Mesenchymal stem cell (in vitro differentiated cells and primary cell): ENCODE measurements around the gene IBTK.

Source experiments
- DNase-seq: peaks from one replicate; pipeline ENCODE4 v3.0.0-alpha.2; 2013
- H2AFZ ChIP-seq: one replicate; pipeline ENCODE4 v1.6.1; 2013; ENCODE audit warnings: low read depth, mild to moderate bottlenecking, control low read depth, inconsistent platforms, low read length, moderate library complexity
- H2AK5ac ChIP-seq: 2 replicates; pipeline ENCODE4 v1.6.1; 2013; ENCODE audit warnings: low read length, moderate library complexity, mild to moderate bottlenecking, inconsistent platforms; ENCODE audit not compliant: severe bottlenecking
- H2BK120ac ChIP-seq: one replicate; pipeline ENCODE4 v1.6.1; 2013; ENCODE audit warnings: low read depth, mild to moderate bottlenecking, inconsistent platforms, low read length, moderate library complexity
- H2BK12ac ChIP-seq, 2 experiments: one replicate each; pipeline ENCODE4 v1.6.1; 2013; ENCODE audit warnings: inconsistent platforms in 2 of 2, low read length in 2 of 2, mild to moderate bottlenecking in 2 of 2, moderate library complexity in 2 of 2, control low read depth in 1 of 2
- H2BK15ac ChIP-seq: one replicate; pipeline ENCODE4 v1.6.1; 2013; ENCODE audit warnings: mild to moderate bottlenecking, low read depth, inconsistent platforms; ENCODE audit not compliant: poor library complexity, severe bottlenecking
- H2BK5ac ChIP-seq: 2 replicates; pipeline ENCODE4 v1.6.1; 2013; ENCODE audit warnings: low read depth, mild to moderate bottlenecking, low read length, control low read depth, inconsistent platforms; ENCODE audit not compliant: poor library complexity, severe bottlenecking
- H3K14ac ChIP-seq, 2 experiments: one replicate each; pipeline ENCODE4 v1.6.1; 2013; ENCODE audit warnings: inconsistent platforms in 2 of 2, low read length in 2 of 2, control low read depth in 1 of 2, mild to moderate bottlenecking in 1 of 2, moderate library complexity in 1 of 2
- H3K18ac ChIP-seq, 2 experiments: one replicate each; pipeline ENCODE4 v1.6.1; 2013; ENCODE audit warnings: inconsistent platforms in 2 of 2, low read length in 2 of 2, control low read depth in 1 of 2, low read depth in 1 of 2, mild to moderate bottlenecking in 1 of 2
- H3K23ac ChIP-seq, 2 experiments: one replicate each; pipeline ENCODE4 v1.6.1; 2013; ENCODE audit warnings: inconsistent platforms in 2 of 2, low read length in 2 of 2, mild to moderate bottlenecking in 2 of 2, moderate library complexity in 2 of 2, control low read depth in 1 of 2
- H3K27ac ChIP-seq: 2 replicates; pipeline ENCODE4 v1.5.1; 2013; ENCODE audit warnings: mild to moderate bottlenecking, moderate library complexity, low read length, control low read depth, inconsistent platforms; ENCODE audit not compliant: poor library complexity, severe bottlenecking
- H3K27me3 ChIP-seq, 2 experiments: 2 replicates each; pipeline versions ENCODE4 v1.6.1 to v1.7.0; 2013; ENCODE audit warnings: low read length in 2 of 2, mild to moderate bottlenecking in 2 of 2, moderate library complexity in 2 of 2, control low read depth in 1 of 2, inconsistent platforms in 1 of 2; ENCODE audit not compliant: control insufficient read depth in 1 of 2, insufficient read depth in 1 of 2
- H3K36me3 ChIP-seq, 2 experiments: 2 replicates each; pipeline versions ENCODE4 v1.6.1 to v1.7.0; 2013; ENCODE audit warnings: low read length in 2 of 2, control low read depth in 1 of 2, inconsistent platforms in 1 of 2, low read depth in 1 of 2, mild to moderate bottlenecking in 1 of 2; ENCODE audit not compliant: insufficient read depth in 2 of 2, control insufficient read depth in 1 of 2
- H3K4ac ChIP-seq, 2 experiments: one replicate each; pipeline ENCODE4 v1.6.1; 2013; ENCODE audit warnings: inconsistent platforms in 2 of 2, low read length in 2 of 2, mild to moderate bottlenecking in 2 of 2, moderate library complexity in 2 of 2, control low read depth in 1 of 2, low read depth in 1 of 2
- H3K4me1 ChIP-seq: 2 replicates; pipeline ENCODE4 v1.6.1; 2013; ENCODE audit warnings: low read depth, low read length, control low read depth; ENCODE audit not compliant: control insufficient read depth, insufficient read depth
- H3K4me2 ChIP-seq: 2 replicates; pipeline ENCODE4 v1.6.1; 2013; ENCODE audit warnings: low read length, mild to moderate bottlenecking, inconsistent platforms; ENCODE audit not compliant: poor library complexity, severe bottlenecking
- H3K4me3 ChIP-seq, 2 experiments: 2 replicates each; pipeline versions ENCODE4 v1.5.1 to v1.7.0; 2013; ENCODE audit warnings: low read length in 2 of 2, mild to moderate bottlenecking in 2 of 2, control low read depth in 1 of 2, low read depth in 1 of 2; ENCODE audit not compliant: insufficient read depth in 1 of 2
- H3K79me1 ChIP-seq: replicated peaks from 2 replicates; pipeline ENCODE4 v1.6.1; 2013; ENCODE audit warnings: mild to moderate bottlenecking, control low read depth, low read length, inconsistent platforms; ENCODE audit not compliant: poor library complexity, severe bottlenecking
- H3K9ac ChIP-seq: 2 replicates; pipeline ENCODE4 v1.7.0; 2013; ENCODE audit warnings: mild to moderate bottlenecking, low read length, moderate library complexity
- H3K9me3 ChIP-seq: 2 replicates; pipeline ENCODE4 v1.7.0; 2013; ENCODE audit warnings: mild to moderate bottlenecking, low read length; ENCODE audit not compliant: control insufficient read depth
- H4K8ac ChIP-seq: one replicate; pipeline ENCODE4 v1.6.1; 2013; ENCODE audit warnings: inconsistent platforms, mild to moderate bottlenecking, low read length, moderate library complexity
- H4K91ac ChIP-seq: one replicate; pipeline ENCODE4 v1.6.1; 2013; ENCODE audit warnings: mild to moderate bottlenecking, low read length, inconsistent platforms
- WGBS: methylation state at CpG from one replicate; pipeline ENCODE4 v1.1.7; 2013; ENCODE audit warnings: mixed read lengths; 5-methylcytosine and 5-hydroxymethylcytosine counted together

IBTK gene

GRCh38 chr6:82182756-82183155 is 64.8 kb downstream of the IBTK start:
- Histone ChIP-seq H3K36me3 (peaks cover 13 to 74% of the 10 kb centered on the region in 2 experiments), H3K79me1 (peaks cover 2% of the 10 kb centered on the region), H3K9me3 (no peaks in the 10 kb centered on the region), H3K9ac (no peak overlapping the region), H3K4me3 (no peak overlapping the region), H2AK5ac (no peak overlapping the region), H4K91ac (no peak overlapping the region), H3K27ac (no peak overlapping the region), H2BK5ac (no peak overlapping the region), H3K23ac (no peak overlapping the region), H4K8ac (no peak overlapping the region), H2BK12ac (no peak overlapping the region), H3K4ac (no peak overlapping the region), H2BK15ac (no peak overlapping the region), H3K14ac (no peak overlapping the region), H3K27me3 (no peaks in the 10 kb centered on the region), H3K18ac (no peak overlapping the region), H3K4me2 (no peak overlapping the region), H2BK120ac (no peak overlapping the region), H2AFZ (no peak overlapping the region), H3K4me1 (no peaks in the 10 kb centered on the region)
- WGBS: 100% methylated on average over 1 of the region's 1 CpG
- peak; percentile 17 for DNase-seq

GRCh38 chr6:82179415-82179814 is 68.1 kb downstream of the IBTK start:
- no peak overlapping the region for H4K91ac ChIP-seq
- no peak overlapping the region for H2BK15ac ChIP-seq
- no peaks in the 10 kb centered on the region for H3K27me3 ChIP-seq
- peak overlapping the region; percentile 48 for H3K9ac ChIP-seq
- no peak overlapping the region for H3K4ac ChIP-seq
- no peak overlapping the region for H2AK5ac ChIP-seq
- no peaks in the 10 kb centered on the region for H3K79me1 ChIP-seq
- peaks cover 9 to 61% of the 10 kb centered on the region in 2 experiments for H3K36me3 ChIP-seq
- H2BK5ac ChIP-seq: no peak overlapping the region
- no peak overlapping the region for H2BK120ac ChIP-seq
- no peak overlapping the region for H3K23ac ChIP-seq
- no peak overlapping the region for H2BK12ac ChIP-seq
- no peak overlapping the region for H3K4me2 ChIP-seq
- no peaks in the 10 kb centered on the region for H3K9me3 ChIP-seq
- H3K18ac ChIP-seq: no peak overlapping the region
- no peak overlapping the region for H3K27ac ChIP-seq
- H3K4me3 ChIP-seq: no peak overlapping the region
- DNase-seq: no peak
- no peak overlapping the region for H3K14ac ChIP-seq
- 89% methylated on average over 4 of the region's 4 CpGs for WGBS
- H3K4me1 ChIP-seq: no peaks in the 10 kb centered on the region
- no peak overlapping the region for H2AFZ ChIP-seq
- H4K8ac ChIP-seq: no peak overlapping the region

GRCh38 chr6:82178759-82179112 is 68.8 kb downstream of the IBTK start:
- no peaks in the 10 kb centered on the region for H3K9me3 ChIP-seq
- no peak overlapping the region for H2BK12ac ChIP-seq
- no peak overlapping the region for H2AK5ac ChIP-seq

GRCh38 chr6:82178077-82178758 is 69.3 kb downstream of the IBTK start:
- H4K8ac ChIP-seq: no peak overlapping the region
- no peak overlapping the region for H2AK5ac ChIP-seq
- no peak overlapping the region for H2BK5ac ChIP-seq
- no peak overlapping the region for H2BK15ac ChIP-seq
- no peak overlapping the region for H3K4me3 ChIP-seq
- no peaks in the 10 kb centered on the region for H3K9me3 ChIP-seq
- H3K4ac ChIP-seq: no peak overlapping the region
- no peak overlapping the region for H2BK120ac ChIP-seq
- H2BK12ac ChIP-seq: no peak overlapping the region
- no peak overlapping the region for H4K91ac ChIP-seq
- H3K14ac ChIP-seq: no peak overlapping the region
- no peaks in the 10 kb centered on the region for H3K27me3 ChIP-seq
- H3K4me2 ChIP-seq: no peak overlapping the region
- no peak overlapping the region for H3K27ac ChIP-seq
- no peak overlapping the region for H2AFZ ChIP-seq
- H3K4me1 ChIP-seq: no peaks in the 10 kb centered on the region
- H3K23ac ChIP-seq: no peak overlapping the region
- H3K79me1 ChIP-seq: no peaks in the 10 kb centered on the region
- no peak overlapping the region for H3K18ac ChIP-seq
- peaks cover 9 to 70% of the 10 kb centered on the region in 2 experiments for H3K36me3 ChIP-seq
- WGBS: 100% methylated on average over 1 of the region's 2 CpGs
- peak; percentile 48 for DNase-seq
- peak overlapping the region; percentile 58 for H3K9ac ChIP-seq

More at GRCh38 chr6:82178759-82179112, 68.8 kb downstream of the IBTK start:
- Histone ChIP-seq H3K4me3 (no peak overlapping the region), H3K4ac (no peak overlapping the region), H4K91ac (no peak overlapping the region), H4K8ac (no peak overlapping the region), H2AFZ (no peak overlapping the region), H3K9ac (peak overlapping the region; percentile 48), H3K18ac (no peak overlapping the region), H3K27ac (no peak overlapping the region), H3K79me1 (no peaks in the 10 kb centered on the region), H3K4me2 (no peak overlapping the region), H3K36me3 (peaks cover 9 to 66% of the 10 kb centered on the region in 2 experiments), H3K4me1 (no peaks in the 10 kb centered on the region), H3K23ac (no peak overlapping the region), H2BK120ac (no peak overlapping the region), H3K14ac (no peak overlapping the region), H2BK5ac (no peak overlapping the region), H3K27me3 (no peaks in the 10 kb centered on the region), H2BK15ac (no peak overlapping the region)
- DNase-seq: no peak
- WGBS: 93% methylated on average over 1 of the region's 1 CpG
